GM23338 (cell line): ENCODE data around the gene ZMYND8. TPM values are rescaled to one million over a fixed set of nuclear protein-coding genes. Genes with fewer than 3 reads are reported as not detected.

Experiments used
- ATAC-seq: fragments of 200-7000 bp; cut with Tn5 transposase; 3 replicates; pipeline ENCODE4 v1.9.1; 2020
- DNase-seq: peaks from one replicate; pipeline ENCODE4 v3.0.0-alpha.2; 2015; ENCODE audit warnings: low spot score
- H2AFZ ChIP-seq: fragments of 200-600 bp; sonication (generic); 2 replicates; pipeline ENCODE4 v1.8.0; 2016; ENCODE audit warnings: antibody characterized with exemption, mild to moderate bottlenecking, moderate library complexity
- H3F3A ChIP-seq: fragments of 200-600 bp; sonication (generic); replicated peaks from 2 replicates; pipeline ENCODE4 v1.8.0; 2017; ENCODE audit warnings: antibody characterized with exemption, mixed run types, low read depth
- H3K27ac ChIP-seq: fragments of 200-600 bp; sonication (generic); 2 replicates; pipeline ENCODE4 v1.6.1; 2016; ENCODE audit warnings: low read depth
- H3K27me3 ChIP-seq: fragments of 200-600 bp; sonication (generic); 2 replicates; pipeline ENCODE4 v1.8.0; 2016; ENCODE audit warnings: mild to moderate bottlenecking, mixed run types, moderate library complexity; ENCODE audit not compliant: insufficient read depth
- H3K36me3 ChIP-seq: fragments of 200-600 bp; sonication (generic); 2 replicates; pipeline ENCODE4 v1.8.0; 2016; ENCODE audit warnings: mild to moderate bottlenecking; ENCODE audit not compliant: insufficient read depth
- H3K4me1 ChIP-seq: fragments of 200-600 bp; sonication (generic); 2 replicates; pipeline ENCODE4 v1.8.0; 2016; ENCODE audit warnings: mild to moderate bottlenecking, moderate library complexity; ENCODE audit not compliant: insufficient read depth
- H3K4me2 ChIP-seq: fragments of 200-600 bp; sonication (generic); 2 replicates; pipeline ENCODE4 v1.7.1; 2017; ENCODE audit warnings: mixed run types
- H3K4me3 ChIP-seq: fragments of 200-600 bp; sonication (generic); 2 replicates; pipeline ENCODE4 v1.6.1; 2016; ENCODE audit warnings: mixed run types
- H3K79me2 ChIP-seq: fragments of 200-600 bp; sonication (generic); replicated peaks from 2 replicates; pipeline ENCODE4 v1.8.0; 2017; ENCODE audit warnings: mild to moderate bottlenecking; ENCODE audit not compliant: insufficient read depth
- H3K9me2 ChIP-seq: fragments of 200-600 bp; sonication (generic); 2 replicates; pipeline ENCODE4 v1.8.0; 2017; ENCODE audit not compliant: insufficient read depth
- H4K20me1 ChIP-seq: fragments of 200-600 bp; sonication (generic); replicated peaks from 2 replicates; pipeline ENCODE4 v1.8.0; 2017; ENCODE audit warnings: mild to moderate bottlenecking; ENCODE audit not compliant: insufficient read depth
- H3K27ac Mint-ChIP-seq: 2 replicates; pipeline ENCODE4 v1.8.0; 2020; ENCODE audit warnings: inconsistent platforms, mild to moderate bottlenecking, moderate library complexity, mixed read lengths
- H3K27me3 Mint-ChIP-seq: 3 replicates; pipeline ENCODE4 v1.8.0; 2022; ENCODE audit warnings: low read depth, mild to moderate bottlenecking, moderate library complexity, mixed read lengths, inconsistent platforms; ENCODE audit not compliant: insufficient read depth, poor library complexity
- H3K36me3 Mint-ChIP-seq: 3 replicates; pipeline ENCODE4 v1.8.0; 2021; ENCODE audit warnings: low read depth, mild to moderate bottlenecking, inconsistent platforms, moderate library complexity, mixed read lengths
- H3K4me1 Mint-ChIP-seq: 3 replicates; pipeline ENCODE4 v1.8.0; 2020; ENCODE audit warnings: mild to moderate bottlenecking, inconsistent platforms, mixed read lengths
- H3K4me3 Mint-ChIP-seq: 3 replicates; pipeline ENCODE4 v1.8.0; 2021; ENCODE audit warnings: moderate library complexity, mild to moderate bottlenecking, inconsistent platforms, mixed read lengths
- H3K9me3 Mint-ChIP-seq: 3 replicates; pipeline ENCODE4 v1.8.0; 2020; ENCODE audit warnings: moderate library complexity, mild to moderate bottlenecking, inconsistent platforms, mixed read lengths
- CREB1 ChIP-seq: fragments of 250-450 bp; sonication (Bioruptor Pico); IDR thresholded peaks from 2 replicates; pipeline ENCODE4 v1.5.0; 2020; ENCODE audit warnings: low read depth, mild to moderate bottlenecking, moderate library complexity
- CTCF ChIP-seq, 2 experiments: fragments of 200-600 bp in 1 of 2; sonication (generic) in 1 of 2; conservative IDR thresholded peaks; 2 replicates each; pipeline versions ENCODE4 v1.5.1 to v1.6.1; 2016 to 2017; ENCODE audit warnings: antibody characterized with exemption in 2 of 2, low read depth in 2 of 2, mild to moderate bottlenecking in 2 of 2, moderate library complexity in 1 of 2
- ETS1 ChIP-seq: IDR thresholded peaks from 2 replicates; pipeline ENCODE4 v1.6.1; 2016; ENCODE audit warnings: antibody characterized with exemption
- EZH2 ChIP-seq: fragments of 200-600 bp; sonication (generic); IDR thresholded peaks from one replicate; pipeline ENCODE4 v1.8.0; 2017; ENCODE audit warnings: antibody characterized with exemption, mild to moderate bottlenecking, low read depth; ENCODE audit not compliant: unreplicated experiment
- EZH2phosphoT487 ChIP-seq: fragments of 200-600 bp; sonication (generic); IDR thresholded peaks from one replicate; pipeline ENCODE4 v1.8.1; 2018; ENCODE audit warnings: antibody characterized with exemption; ENCODE audit not compliant: unreplicated experiment
- NANOG ChIP-seq: IDR thresholded peaks from 2 replicates; pipeline ENCODE4 v1.6.1; 2016; ENCODE audit warnings: antibody characterized with exemption, borderline replicate concordance
- POLR2AphosphoS5 ChIP-seq: IDR thresholded peaks from 2 replicates; pipeline ENCODE4 v1.6.1; 2016; ENCODE audit warnings: antibody characterized with exemption, low read depth
- REST ChIP-seq: IDR thresholded peaks from one replicate; pipeline ENCODE4 v1.6.1; 2018; ENCODE audit warnings: antibody characterized with exemption; ENCODE audit not compliant: unreplicated experiment
- STAT1 ChIP-seq: IDR thresholded peaks from one replicate; pipeline ENCODE4 v1.6.1; 2016; ENCODE audit warnings: antibody characterized with exemption; ENCODE audit not compliant: unreplicated experiment
- ZNF114 ChIP-seq: fragments of 250-450 bp; sonication (Bioruptor Pico); IDR thresholded peaks from 2 replicates; pipeline ENCODE4 v1.5.0; 2020; ENCODE audit warnings: mild to moderate bottlenecking, moderate library complexity
- ZNF331 ChIP-seq: fragments of 250-450 bp; sonication (Bioruptor Pico); IDR thresholded peaks from 2 replicates; pipeline ENCODE4 v1.5.0; 2020; ENCODE audit warnings: low read depth, mild to moderate bottlenecking, moderate library complexity
- polyA plus RNA-seq: library from polyadenylated mRNA; unstranded; fragments of >200 nt; fragmentation: Nextera tagmentation; extraction: Ambion mirVana; gene quantifications from 2 replicates; pipeline ENCODE4 v1.2.1, GENCODE V29; 2016
- total RNA-seq: library from RNA; depleted of rRNA; stranded (reverse); fragments of >200 nt; shearing (Covaris generic); gene quantifications from 2 replicates; pipeline ENCODE4 v1.2.3, GENCODE V29; 2014

ZMYND8 gene
- total and polyA plus RNA-seq, 2 experiments from 2014 or later = 70.9 to 128 TPM

GRCh38 chr20:47349365-47350180, 6.9 kb downstream of the ZMYND8 start (continued):
- no peak for TF ChIP-seq REST
- TF ChIP-seq EZH2phosphoT487 = no peak
- TF ChIP-seq STAT1 = no peak
- no peak for TF ChIP-seq POLR2AphosphoS5
- TF ChIP-seq NANOG = no peak
- TF ChIP-seq ZNF114 (CRISPR knock-in tag) = no peak
- no peak for TF ChIP-seq ETS1
- TF ChIP-seq CTCF (conservative IDR thresholded peaks at IDR 0.05; ENCODE audit: low read depth in 2 of 2) = no peak
- TF ChIP-seq ZNF331 (CRISPR knock-in tag) = no peak
- no peak for TF ChIP-seq CREB1
- TF ChIP-seq EZH2 = no peak

GRCh38 chr20:47348539-47349142, 7.9 kb downstream of the ZMYND8 start:
- peaks cover 78% of the 10 kb centered on the region for H3K4me1 ChIP-seq
- no peak overlapping the region for H3K4me3 ChIP-seq
- no peak overlapping the region for H2AFZ ChIP-seq
- peak overlapping the region; percentile 57 for H3K4me2 ChIP-seq
- H3K27me3 ChIP-seq = no peaks in the 10 kb centered on the region
- H3K79me2 ChIP-seq = peaks cover 100% of the 10 kb centered on the region
- H4K20me1 ChIP-seq = no peaks in the 10 kb centered on the region
- peaks cover 55% of the 10 kb centered on the region for H3K36me3 Mint-ChIP-seq
- peak overlapping the region; percentile 98 for H3K27ac ChIP-seq
- peaks cover 14% of the 10 kb centered on the region for H3K27me3 Mint-ChIP-seq
- no peaks in the 10 kb centered on the region for H3K36me3 ChIP-seq
- ATAC-seq = peak; percentile 15
- H3F3A ChIP-seq = no peaks in the 10 kb centered on the region; the same call in 1 of the 2 replicates
- H3K4me3 Mint-ChIP-seq = no peak overlapping the region
- no peak overlapping the region for H3K27ac Mint-ChIP-seq
- no peaks in the 10 kb centered on the region for H3K9me2 ChIP-seq
- no peaks in the 10 kb centered on the region for H3K9me3 Mint-ChIP-seq
- no peak for DNase-seq
- peaks cover 7% of the 10 kb centered on the region for H3K4me1 Mint-ChIP-seq
- no peak for TF ChIP-seq REST
